Activated CD4-positive, CD25-positive, alpha-beta regulatory T cell treated with anti-CD3 and anti-CD28 coated beads, Interleukin-2, amount 50 U/mL, for 16 hours (primary cell): ENCODE measurements around the gene MRPL34.
"Not testable (repeated sequence)": the region's sequence is repeated elsewhere in the genome, so short reads cannot be mapped to it uniquely, and the experiment has no call there.

Experiments
- DNase-seq: peaks from one replicate; pipeline ENCODE4 v3.0.0-alpha.2; 2020; ENCODE audit warnings: low read depth, low spot score

MRPL34 gene

GRCh38 chr19:17305517-17306284 is at the start of gene MRPL34:
TSS of gene MRPL34 (plus strand) at chr19:17305872. CDS start at chr19:17305893, 21 bp downstream.
- DNase-seq: peak; percentile 90

GRCh38 chr19:17256130-17256529 is 49.5 kb upstream of the MRPL34 start:
- no peak for DNase-seq

- no peak for DNase-seq
Observed at GRCh38 chr19:17259118-17259780, 46.4 kb upstream of the MRPL34 start.

- DNase-seq: no peak
Observed at GRCh38 chr19:17259934-17260333, 45.7 kb upstream of the MRPL34 start.

GRCh38 chr19:17260842-17261325 is 44.8 kb upstream of the MRPL34 start:
- peak; percentile 85 for DNase-seq

- no peak for DNase-seq
Observed at GRCh38 chr19:17262557-17262956, 43.1 kb upstream of the MRPL34 start.

GRCh38 chr19:17263712-17264640 is 41.7 kb upstream of the MRPL34 start:
- no peak for DNase-seq

GRCh38 chr19:17264641-17264979 is 41.1 kb upstream of the MRPL34 start, which contains the start of gene USHBP1:
TSS of gene USHBP1 (minus strand) at chr19:17264745. CDS start at chr19:17264299, 446 bp downstream.
- DNase-seq: no peak

- no peak for DNase-seq
Observed at GRCh38 chr19:17266026-17266425, 39.6 kb upstream of the MRPL34 start.

- no peak for DNase-seq
Observed at GRCh38 chr19:17266589-17266974, 39.1 kb upstream of the MRPL34 start.

- DNase-seq: peak; percentile 95
Observed at GRCh38 chr19:17266975-17267788, 38.5 kb upstream of the MRPL34 start, which contains the start of gene BABAM1. TSS of gene BABAM1 (plus strand) at chr19:17267443. CDS start at chr19:17268807, 1,364 bp downstream.

- DNase-seq: no peak
Observed at GRCh38 chr19:17268754-17269153, 36.9 kb upstream of the MRPL34 start.

- not testable (repeated sequence) for DNase-seq
Observed at GRCh38 chr19:17274892-17275291, 30.8 kb upstream of the MRPL34 start.

GRCh38 chr19:17275441-17276175 is 30.1 kb upstream of the MRPL34 start:
- no peak for DNase-seq

GRCh38 chr19:17279436-17279835 is 26.2 kb upstream of the MRPL34 start:
- DNase-seq: no peak

- DNase-seq: no peak
Observed at GRCh38 chr19:17281391-17282304, 24.0 kb upstream of the MRPL34 start, which contains the start of gene ANKLE1. TSS of gene ANKLE1 (plus strand) at chr19:17281901. CDS start at chr19:17281921, 20 bp downstream.

GRCh38 chr19:17282488-17283125 is 23.1 kb upstream of the MRPL34 start:
- DNase-seq: peak; percentile 42

GRCh38 chr19:17283504-17283996 is 22.1 kb upstream of the MRPL34 start:
- no peak for DNase-seq
